ENCODE measurements around the gene FAM229B.

FAM229B gene

GRCh38 chr6:112054001-112054400 is 33.4 kb upstream of the FAM229B start, which contains the start of gene CCN6:
Gene CCN6, plus strand, starts transcription at chr6:112054104. Its CDS starts 254 bp downstream, at chr6:112054358.
- H3K36me3 ChIP-seq (ENCODE audit: low read depth) = no peaks in the 10 kb centered on the region
- DNase-seq (ENCODE audit: low spot score) (no peak), ATAC-seq (ENCODE audit: low read depth) (no peak)
- H3K4me1 ChIP-seq (ENCODE audit: insufficient read depth, poor library complexity, severe bottlenecking) = no peaks in the 10 kb centered on the region
- H3K27ac ChIP-seq (ENCODE audit: poor library complexity, severe bottlenecking) = no peak within 1 kb of the TSS
- no peaks in the 10 kb centered on the region for H3K27me3 ChIP-seq (ENCODE audit: insufficient read depth, poor library complexity, severe bottlenecking)
- H3K4me3 ChIP-seq (ENCODE audit: severe bottlenecking) = no peak within 1 kb of the TSS
- H3K9me3 ChIP-seq (ENCODE audit: severe bottlenecking) = no peaks in the 10 kb centered on the region
- TF ChIP-seq, protein P1, sequence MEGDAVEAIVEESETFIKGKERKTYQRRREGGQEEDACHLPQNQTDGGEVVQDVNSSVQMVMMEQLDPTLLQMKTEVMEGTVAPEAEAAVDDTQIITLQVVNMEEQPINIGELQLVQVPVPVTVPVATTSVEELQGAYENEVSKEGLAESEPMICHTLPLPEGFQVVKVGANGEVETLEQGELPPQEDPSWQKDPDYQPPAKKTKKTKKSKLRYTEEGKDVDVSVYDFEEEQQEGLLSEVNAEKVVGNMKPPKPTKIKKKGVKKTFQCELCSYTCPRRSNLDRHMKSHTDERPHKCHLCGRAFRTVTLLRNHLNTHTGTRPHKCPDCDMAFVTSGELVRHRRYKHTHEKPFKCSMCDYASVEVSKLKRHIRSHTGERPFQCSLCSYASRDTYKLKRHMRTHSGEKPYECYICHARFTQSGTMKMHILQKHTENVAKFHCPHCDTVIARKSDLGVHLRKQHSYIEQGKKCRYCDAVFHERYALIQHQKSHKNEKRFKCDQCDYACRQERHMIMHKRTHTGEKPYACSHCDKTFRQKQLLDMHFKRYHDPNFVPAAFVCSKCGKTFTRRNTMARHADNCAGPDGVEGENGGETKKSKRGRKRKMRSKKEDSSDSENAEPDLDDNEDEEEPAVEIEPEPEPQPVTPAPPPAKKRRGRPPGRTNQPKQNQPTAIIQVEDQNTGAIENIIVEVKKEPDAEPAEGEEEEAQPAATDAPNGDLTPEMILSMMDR (IDR thresholded peaks at IDR 0.05; ENCODE audit: poor library complexity, severe bottlenecking) = no peak

DNA sequence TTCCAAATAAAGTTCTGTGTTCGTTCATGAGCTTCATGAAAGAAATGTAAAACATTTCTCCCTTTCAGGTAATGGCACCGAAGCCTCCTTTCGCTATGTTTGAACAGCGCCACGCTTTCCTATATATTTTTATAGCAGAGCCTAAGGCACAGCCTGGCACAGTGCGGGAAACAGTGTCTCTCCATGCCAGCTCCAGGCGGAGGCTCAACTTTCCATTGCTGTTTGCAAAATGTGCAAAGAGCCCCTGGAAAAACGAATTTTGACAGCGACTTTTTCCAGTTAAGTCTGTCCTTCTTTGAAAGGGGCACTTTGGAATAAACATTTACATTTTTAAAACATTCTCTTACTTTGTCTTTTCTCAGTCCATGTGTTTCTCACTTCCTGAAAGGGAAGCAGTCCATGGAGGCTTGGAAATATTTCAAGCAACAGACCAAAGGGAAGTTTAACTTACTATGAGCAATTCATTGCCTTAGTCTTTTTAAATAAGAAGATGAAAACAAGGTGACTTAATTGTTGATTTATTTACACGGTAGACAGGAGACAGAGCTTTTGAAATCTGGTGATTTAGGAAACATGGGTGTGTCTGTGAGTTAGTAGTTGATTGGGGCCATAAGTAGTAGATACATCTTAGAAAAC is 32.7 kb upstream of the FAM229B start:
- no peaks in the 10 kb centered on the region for H3K9me3 ChIP-seq (ENCODE audit: severe bottlenecking)
- H3K4me3 ChIP-seq (ENCODE audit: severe bottlenecking) = no peak overlapping the region
- H3K27ac ChIP-seq (ENCODE audit: poor library complexity, severe bottlenecking) = no peak overlapping the region
- H3K27me3 ChIP-seq (ENCODE audit: insufficient read depth, poor library complexity, severe bottlenecking) = no peaks in the 10 kb centered on the region
- ATAC-seq (ENCODE audit: low read depth) = no peak
- no peaks in the 10 kb centered on the region for H3K36me3 ChIP-seq (ENCODE audit: low read depth)
- TF ChIP-seq, protein P1 (IDR thresholded peaks at IDR 0.05; ENCODE audit: poor library complexity, severe bottlenecking) = no peak
- DNase-seq (ENCODE audit: low spot score) = no peak
- no peaks in the 10 kb centered on the region for H3K4me1 ChIP-seq (ENCODE audit: insufficient read depth, poor library complexity, severe bottlenecking)

DNA sequence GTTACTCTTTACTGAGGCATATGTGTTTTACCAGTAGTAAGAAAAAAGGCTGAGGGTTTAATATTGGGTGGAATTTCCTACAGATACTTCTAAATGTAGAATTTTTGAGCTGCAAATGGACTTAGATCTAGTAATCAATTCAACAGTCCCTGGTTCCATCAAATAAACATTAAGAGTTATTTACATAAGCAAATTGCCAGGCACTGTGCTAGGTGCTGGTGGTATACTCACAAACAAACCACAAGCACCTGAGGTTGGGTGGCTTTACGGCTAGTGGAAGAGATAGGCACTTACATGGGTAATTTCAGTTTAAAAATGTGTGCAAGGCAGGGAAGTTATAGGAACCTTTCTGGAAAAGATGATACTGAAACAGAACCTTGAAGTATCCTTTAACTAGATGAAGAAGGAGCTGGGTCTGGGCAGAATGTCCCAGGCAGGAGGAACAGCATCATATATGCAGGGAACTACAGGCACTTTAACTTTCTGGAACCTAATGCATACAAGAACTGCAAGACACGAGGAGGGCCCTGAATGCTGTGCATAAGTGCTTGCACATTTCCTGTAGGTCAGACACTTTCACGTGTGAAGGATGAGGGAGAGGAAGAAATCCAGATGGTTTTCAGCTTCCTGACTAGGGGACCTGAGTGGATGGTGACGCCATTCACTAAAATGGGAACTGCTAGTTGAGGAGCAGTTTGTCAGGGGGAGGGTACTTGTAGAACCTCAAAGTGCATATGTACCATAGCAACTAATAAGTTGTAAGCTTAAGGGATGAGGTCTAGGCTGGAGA is 29.0 kb upstream of the FAM229B start:
- Histone ChIP-seq H3K27me3 (ENCODE audit: insufficient read depth, poor library complexity, severe bottlenecking) (no peaks in the 10 kb centered on the region), H3K4me3 (ENCODE audit: severe bottlenecking) (no peak overlapping the region), H3K9me3 (ENCODE audit: severe bottlenecking) (no peaks in the 10 kb centered on the region), H3K4me1 (ENCODE audit: insufficient read depth, poor library complexity, severe bottlenecking) (no peaks in the 10 kb centered on the region), H3K36me3 (ENCODE audit: low read depth) (no peaks in the 10 kb centered on the region), H3K27ac (ENCODE audit: poor library complexity, severe bottlenecking) (no peak overlapping the region)
- ATAC-seq (ENCODE audit: low read depth) (no peak), DNase-seq (ENCODE audit: low spot score) (no peak)
- TF ChIP-seq, protein P1 (IDR thresholded peaks at IDR 0.05; ENCODE audit: poor library complexity, severe bottlenecking) = no peak

DNA sequence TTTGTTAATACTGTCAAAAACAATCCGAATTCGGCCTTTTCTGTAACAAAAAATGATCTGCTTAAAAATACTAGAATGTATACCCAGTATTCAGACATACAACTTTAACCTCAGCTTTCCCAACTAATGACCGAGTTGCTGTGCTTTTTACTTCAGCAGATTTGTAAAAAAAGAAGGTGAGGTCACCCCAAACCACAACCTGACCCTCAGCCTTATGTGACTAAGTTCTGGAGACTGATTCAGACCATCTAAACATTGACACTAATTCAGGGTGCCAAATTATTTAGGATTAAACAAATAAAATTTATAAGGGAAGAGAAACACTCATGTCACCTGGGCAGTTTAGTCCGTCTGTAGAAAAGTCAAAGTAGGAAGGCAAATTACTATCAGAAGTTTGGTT is 25.8 kb upstream of the FAM229B start:
- no peak overlapping the region for H3K27ac ChIP-seq (ENCODE audit: poor library complexity, severe bottlenecking)
- no peaks in the 10 kb centered on the region for H3K9me3 ChIP-seq (ENCODE audit: severe bottlenecking)
- no peaks in the 10 kb centered on the region for H3K4me1 ChIP-seq (ENCODE audit: insufficient read depth, poor library complexity, severe bottlenecking)
- TF ChIP-seq, protein P1 (IDR thresholded peaks at IDR 0.05; ENCODE audit: poor library complexity, severe bottlenecking) = no peak
- H3K4me3 ChIP-seq (ENCODE audit: severe bottlenecking) = no peak overlapping the region
- no peaks in the 10 kb centered on the region for H3K27me3 ChIP-seq (ENCODE audit: insufficient read depth, poor library complexity, severe bottlenecking)
- no peak for DNase-seq (ENCODE audit: low spot score)
- no peaks in the 10 kb centered on the region for H3K36me3 ChIP-seq (ENCODE audit: low read depth)
- no peak for ATAC-seq (ENCODE audit: low read depth)

- Histone ChIP-seq H3K4me1 (ENCODE audit: insufficient read depth, poor library complexity, severe bottlenecking) (no peaks in the 10 kb centered on the region), H3K27ac (ENCODE audit: poor library complexity, severe bottlenecking) (no peak overlapping the region), H3K9me3 (ENCODE audit: severe bottlenecking) (no peaks in the 10 kb centered on the region), H3K4me3 (ENCODE audit: severe bottlenecking) (no peak overlapping the region), H3K36me3 (ENCODE audit: low read depth) (no peaks in the 10 kb centered on the region), H3K27me3 (ENCODE audit: insufficient read depth, poor library complexity, severe bottlenecking) (no peaks in the 10 kb centered on the region)
- DNase-seq (ENCODE audit: low spot score) (no peak), ATAC-seq (ENCODE audit: low read depth) (no peak)
- TF ChIP-seq, protein P1 (IDR thresholded peaks at IDR 0.05; ENCODE audit: poor library complexity, severe bottlenecking) = no peak
Measured at GRCh38 chr6:112062966-112063365, 24.4 kb upstream of the FAM229B start.
